HepG2 (cell line): ENCODE measurements around the gene FAM174C. TPM values are rescaled to one million over a fixed set of nuclear protein-coding genes. Genes with fewer than 3 reads are reported as not detected.

Experiments
- ASH2L ChIP-seq: fragments of 300-600, 200-600 bp; sonication (generic); IDR thresholded peaks from 2 replicates; pipeline ENCODE4 v1.7.0; 2017; ENCODE audit warnings: low read depth, mild to moderate bottlenecking, moderate library complexity, mixed read lengths, low read length; ENCODE audit not compliant: insufficient read length
- DZIP1 ChIP-seq: sonication (generic); formaldehyde crosslinking; IDR thresholded peaks from 2 replicates; pipeline ENCODE4 v1.5.0; 2020; ENCODE audit warnings: mild to moderate bottlenecking, missing genetic modification reagents
- FOXK1 ChIP-seq: sonication (generic); formaldehyde crosslinking; IDR thresholded peaks from 2 replicates; pipeline ENCODE4 v1.4.0; 2020; ENCODE audit warnings: low read depth, missing genetic modification reagents, borderline replicate concordance
- FOXO1 ChIP-seq: sonication (generic); formaldehyde crosslinking; IDR thresholded peaks from 2 replicates; pipeline ENCODE4 v1.4.0; 2020; ENCODE audit warnings: missing genetic modification reagents
- RFXANK ChIP-seq: IDR thresholded peaks from 2 replicates; pipeline ENCODE4 v1.6.1; 2016
- SP4 ChIP-seq: sonication (generic); formaldehyde crosslinking; IDR thresholded peaks from 2 replicates; pipeline ENCODE4 v1.8.1; 2023; ENCODE audit warnings: mild to moderate bottlenecking, missing genetic modification reagents
- TFAP4 ChIP-seq: sonication (generic); IDR thresholded peaks from 2 replicates; pipeline ENCODE4 v1.6.1; 2016; ENCODE audit warnings: low read depth, borderline replicate concordance
- ZFP36L2 ChIP-seq: sonication (generic); formaldehyde crosslinking; IDR thresholded peaks from 2 replicates; pipeline ENCODE4 v1.4.0; 2020; ENCODE audit warnings: missing genetic modification reagents
- ZFX ChIP-seq: sonication (generic); formaldehyde crosslinking; IDR thresholded peaks from 2 replicates; pipeline ENCODE4 v1.4.0; 2020; ENCODE audit warnings: mild to moderate bottlenecking, low read depth, missing genetic modification reagents, moderate library complexity
- ZNF205 ChIP-seq: IDR thresholded peaks from 2 replicates; pipeline ENCODE4 v1.6.1; 2018; ENCODE audit warnings: missing biosample characterization, missing genetic modification reagents
- ZNF292 ChIP-seq: sonication (generic); formaldehyde crosslinking; IDR thresholded peaks from 2 replicates; pipeline ENCODE4 v1.8.1; 2022; ENCODE audit warnings: mild to moderate bottlenecking, low read depth, missing genetic modification reagents, borderline replicate concordance
- ZNF354B ChIP-seq: sonication (generic); formaldehyde crosslinking; IDR thresholded peaks from 2 replicates; pipeline ENCODE4 v1.8.0; 2022; ENCODE audit warnings: mild to moderate bottlenecking, missing genetic modification reagents
- ZNF724P ChIP-seq: sonication (generic); formaldehyde crosslinking; IDR thresholded peaks from 2 replicates; pipeline ENCODE4 v1.8.0; 2022; ENCODE audit warnings: missing genetic modification reagents, borderline replicate concordance
- ZNF878 ChIP-seq: sonication (generic); formaldehyde crosslinking; IDR thresholded peaks from 2 replicates; pipeline ENCODE4 v1.8.1; 2023; ENCODE audit warnings: mild to moderate bottlenecking, missing genetic modification reagents, moderate library complexity
- ZNF891 ChIP-seq: sonication (generic); formaldehyde crosslinking; IDR thresholded peaks from 2 replicates; pipeline ENCODE4 v1.5.0; 2020; ENCODE audit warnings: mild to moderate bottlenecking, missing genetic modification reagents
- polyA plus RNA-seq, 8 experiments: library from polyadenylated mRNA; depleted of rRNA in 3 of 8; stranded (reverse) in 7 of 8; unstranded in 1 of 8; fragments of >200 nt; fragmentation: Illumina TruSeq in 4 of 8; extraction: Trizol in 4 of 8; gene quantifications; 2 replicates each; pipeline versions ENCODE4 v1.2.1 to v1.2.3, GENCODE V29; 2011 to 2016; ENCODE audit warnings: low read depth in 4 of 8, missing spikeins in 1 of 8, mixed read lengths in 1 of 8; ENCODE audit not compliant: insufficient read depth in 1 of 8
- total RNA-seq, 5 experiments: library from RNA; depleted of rRNA; stranded (reverse); fragments of >200 nt; fragmentation: Illumina TruSeq; extraction: Trizol; gene quantifications; 2 replicates each; pipeline ENCODE4 v1.2.3, GENCODE V29; 2016; ENCODE audit warnings: low read depth in 1 of 5
- TF ChIP-seq, protein P1 (sequence below): sonication (generic); formaldehyde crosslinking; conservative IDR thresholded peaks from 2 replicates; pipeline ENCODE4 v1.4.0; 2020; ENCODE audit warnings: missing genetic modification reagents
- TF ChIP-seq, protein P2 (sequence below): sonication (generic); formaldehyde crosslinking; IDR thresholded peaks from 2 replicates; pipeline ENCODE4 v1.5.1; 2020; ENCODE audit warnings: missing genetic modification reagents, mild to moderate bottlenecking, borderline replicate concordance
- TF ChIP-seq, protein P3 (sequence below): sonication (generic); formaldehyde crosslinking; IDR thresholded peaks from 2 replicates; pipeline ENCODE4 v1.4.0; 2020; ENCODE audit warnings: missing genetic modification reagents, borderline replicate concordance

Gene FAM174C
- total and polyA plus RNA-seq, 2 of the 13 experiments (the other 11 are each of a cell fraction or from before 2014, with no cell fraction given), result 19.5 to 31.3 TPM

DNA sequence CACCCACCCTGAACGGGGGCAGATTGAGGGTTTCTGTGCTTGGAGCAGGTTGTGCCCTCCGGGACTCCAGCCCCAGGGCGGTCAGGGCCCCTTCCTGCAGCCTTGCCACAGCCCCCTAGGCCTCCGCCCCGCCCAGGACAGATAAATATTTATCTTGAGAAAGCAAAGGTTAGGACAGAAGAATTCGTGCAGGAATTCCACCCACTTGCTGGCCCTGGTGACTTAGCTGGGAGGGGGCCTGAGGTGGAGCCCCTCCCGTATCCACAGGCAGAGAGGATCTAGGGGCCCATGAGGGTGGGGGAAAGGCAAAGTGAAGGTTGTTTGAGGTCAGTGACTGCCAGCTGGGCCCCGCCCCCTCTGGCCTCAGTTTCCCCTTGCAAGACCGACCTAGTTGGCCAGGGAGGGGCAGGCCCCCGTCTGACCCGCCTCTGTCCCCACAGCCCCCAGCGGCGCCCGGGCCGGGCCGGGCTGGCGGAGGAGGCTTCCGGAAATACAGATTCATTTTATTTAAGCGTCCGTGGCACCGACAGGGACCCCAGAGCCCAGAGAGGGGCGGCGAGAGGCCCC, 21.7 kb upstream of the FAM174C start (continued):
- TF ChIP-seq ASH2L (peak; percentile 79), ZNF891 (CRISPR knock-in tag) (no peak), FOXO1 (CRISPR knock-in tag) (peak; percentile 47; the same call in 1 of the 2 replicates), FOXK1 (CRISPR knock-in tag) (peak; percentile 26; the same call in 1 of the 2 replicates), ZNF724P (CRISPR knock-in tag) (no peak), ZFP36L2 (CRISPR knock-in tag) (no peak), DZIP1 (CRISPR knock-in tag) (no peak), ZNF354B (CRISPR knock-in tag) (no peak), ZFX (CRISPR knock-in tag) (peak; percentile 57), ZNF205 (CRISPR knock-in tag) (no peak), TFAP4 (0 out of 2 replicates have a peak, but pooled peaks have one; percentile 20), ZNF878 (peak; percentile 63; the same call in 1 of the 2 replicates), SP4 (CRISPR knock-in tag) (no peak), RFXANK (CRISPR knock-in tag) (no peak), ZNF292 (CRISPR knock-in tag) (no peak)
- TF ChIP-seq, protein P1, sequence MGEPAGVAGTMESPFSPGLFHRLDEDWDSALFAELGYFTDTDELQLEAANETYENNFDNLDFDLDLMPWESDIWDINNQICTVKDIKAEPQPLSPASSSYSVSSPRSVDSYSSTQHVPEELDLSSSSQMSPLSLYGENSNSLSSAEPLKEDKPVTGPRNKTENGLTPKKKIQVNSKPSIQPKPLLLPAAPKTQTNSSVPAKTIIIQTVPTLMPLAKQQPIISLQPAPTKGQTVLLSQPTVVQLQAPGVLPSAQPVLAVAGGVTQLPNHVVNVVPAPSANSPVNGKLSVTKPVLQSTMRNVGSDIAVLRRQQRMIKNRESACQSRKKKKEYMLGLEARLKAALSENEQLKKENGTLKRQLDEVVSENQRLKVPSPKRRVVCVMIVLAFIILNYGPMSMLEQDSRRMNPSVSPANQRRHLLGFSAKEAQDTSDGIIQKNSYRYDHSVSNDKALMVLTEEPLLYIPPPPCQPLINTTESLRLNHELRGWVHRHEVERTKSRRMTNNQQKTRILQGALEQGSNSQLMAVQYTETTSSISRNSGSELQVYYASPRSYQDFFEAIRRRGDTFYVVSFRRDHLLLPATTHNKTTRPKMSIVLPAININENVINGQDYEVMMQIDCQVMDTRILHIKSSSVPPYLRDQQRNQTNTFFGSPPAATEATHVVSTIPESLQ (CRISPR knock-in tag), result no peak
- TF ChIP-seq, protein P2, sequence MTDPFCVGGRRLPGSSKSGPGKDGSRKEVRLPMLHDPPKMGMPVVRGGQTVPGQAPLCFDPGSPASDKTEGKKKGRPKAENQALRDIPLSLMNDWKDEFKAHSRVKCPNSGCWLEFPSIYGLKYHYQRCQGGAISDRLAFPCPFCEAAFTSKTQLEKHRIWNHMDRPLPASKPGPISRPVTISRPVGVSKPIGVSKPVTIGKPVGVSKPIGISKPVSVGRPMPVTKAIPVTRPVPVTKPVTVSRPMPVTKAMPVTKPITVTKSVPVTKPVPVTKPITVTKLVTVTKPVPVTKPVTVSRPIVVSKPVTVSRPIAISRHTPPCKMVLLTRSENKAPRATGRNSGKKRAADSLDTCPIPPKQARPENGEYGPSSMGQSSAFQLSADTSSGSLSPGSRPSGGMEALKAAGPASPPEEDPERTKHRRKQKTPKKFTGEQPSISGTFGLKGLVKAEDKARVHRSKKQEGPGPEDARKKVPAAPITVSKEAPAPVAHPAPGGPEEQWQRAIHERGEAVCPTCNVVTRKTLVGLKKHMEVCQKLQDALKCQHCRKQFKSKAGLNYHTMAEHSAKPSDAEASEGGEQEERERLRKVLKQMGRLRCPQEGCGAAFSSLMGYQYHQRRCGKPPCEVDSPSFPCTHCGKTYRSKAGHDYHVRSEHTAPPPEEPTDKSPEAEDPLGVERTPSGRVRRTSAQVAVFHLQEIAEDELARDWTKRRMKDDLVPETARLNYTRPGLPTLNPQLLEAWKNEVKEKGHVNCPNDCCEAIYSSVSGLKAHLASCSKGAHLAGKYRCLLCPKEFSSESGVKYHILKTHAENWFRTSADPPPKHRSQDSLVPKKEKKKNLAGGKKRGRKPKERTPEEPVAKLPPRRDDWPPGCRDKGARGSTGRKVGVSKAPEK (CRISPR knock-in tag), result no peak
- TF ChIP-seq, protein P3, sequence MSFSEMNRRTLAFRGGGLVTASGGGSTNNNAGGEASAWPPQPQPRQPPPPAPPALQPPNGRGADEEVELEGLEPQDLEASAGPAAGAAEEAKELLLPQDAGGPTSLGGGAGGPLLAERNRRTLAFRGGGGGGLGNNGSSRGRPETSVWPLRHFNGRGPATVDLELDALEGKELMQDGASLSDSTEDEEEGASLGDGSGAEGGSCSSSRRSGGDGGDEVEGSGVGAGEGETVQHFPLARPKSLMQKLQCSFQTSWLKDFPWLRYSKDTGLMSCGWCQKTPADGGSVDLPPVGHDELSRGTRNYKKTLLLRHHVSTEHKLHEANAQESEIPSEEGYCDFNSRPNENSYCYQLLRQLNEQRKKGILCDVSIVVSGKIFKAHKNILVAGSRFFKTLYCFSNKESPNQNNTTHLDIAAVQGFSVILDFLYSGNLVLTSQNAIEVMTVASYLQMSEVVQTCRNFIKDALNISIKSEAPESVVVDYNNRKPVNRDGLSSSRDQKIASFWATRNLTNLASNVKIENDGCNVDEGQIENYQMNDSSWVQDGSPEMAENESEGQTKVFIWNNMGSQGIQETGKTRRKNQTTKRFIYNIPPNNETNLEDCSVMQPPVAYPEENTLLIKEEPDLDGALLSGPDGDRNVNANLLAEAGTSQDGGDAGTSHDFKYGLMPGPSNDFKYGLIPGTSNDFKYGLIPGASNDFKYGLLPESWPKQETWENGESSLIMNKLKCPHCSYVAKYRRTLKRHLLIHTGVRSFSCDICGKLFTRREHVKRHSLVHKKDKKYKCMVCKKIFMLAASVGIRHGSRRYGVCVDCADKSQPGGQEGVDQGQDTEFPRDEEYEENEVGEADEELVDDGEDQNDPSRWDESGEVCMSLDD (CRISPR knock-in tag), result 0 out of 2 replicates have a peak, but pooled peaks have one; percentile 1
